K562 (cell line): ENCODE results near the gene RNF151. TPM values are rescaled to one million over a fixed set of nuclear protein-coding genes. Genes with fewer than 3 reads are reported as not detected.

ENCODE experiments used
- BCL6 ChIP-seq: fragments of 250-450 bp; sonication (Bioruptor Pico); IDR thresholded peaks from 2 replicates; pipeline ENCODE4 v1.4.0; 2020
- CEBPG ChIP-seq, 3 experiments: fragments of 200-800 bp in 1 of 3; sonication (Bioruptor generic) in 1 of 3; sonication (generic) in 1 of 3; formaldehyde crosslinking in 1 of 3; IDR thresholded peaks in 2 of 3; conservative IDR thresholded peaks in 1 of 3; 2 replicates each; pipeline versions ENCODE4 v1.6.1 to v1.8.0; 2016 to 2022; ENCODE audit warnings: missing compliant biosample characterization in 2 of 3, missing genetic modification characterization in 2 of 3, mild to moderate bottlenecking in 1 of 3, missing genetic modification reagents in 1 of 3
- CHD2 ChIP-seq: IDR thresholded peaks from 2 replicates; pipeline ENCODE4 v1.6.1; 2011; ENCODE audit warnings: low read depth, low read length
- GTF2A2 ChIP-seq: IDR thresholded peaks from 2 replicates; pipeline ENCODE4 v1.6.1; 2016; ENCODE audit warnings: mild to moderate bottlenecking, missing genetic modification characterization, missing compliant biosample characterization
- HCFC1 ChIP-seq: IDR thresholded peaks from 2 replicates; pipeline ENCODE4 v1.6.1; 2012; ENCODE audit warnings: low read depth, low read length, improper control_type of control experiment
- SIN3B ChIP-seq: fragments of 450-650 bp; IDR thresholded peaks from 2 replicates; pipeline ENCODE4 v1.6.1; 2017; ENCODE audit warnings: low read depth, mild to moderate bottlenecking, moderate library complexity
- TBP ChIP-seq: optimal IDR thresholded peaks from 2 replicates; pipeline ENCODE3; 2011; ENCODE audit warnings: low read depth, low read length, improper control_type of control experiment
- TCF7L2 ChIP-seq: fragments of 150-350 bp; IDR thresholded peaks from 2 replicates; pipeline ENCODE4 v1.6.1; 2016; ENCODE audit warnings: low read depth, mild to moderate bottlenecking, low read length, moderate library complexity
- ZNF174 ChIP-seq: fragments of 250-450 bp; sonication (Bioruptor Pico); IDR thresholded peaks from 2 replicates; pipeline ENCODE4 v1.4.0; 2020; ENCODE audit warnings: mild to moderate bottlenecking
- ZNF785 ChIP-seq: fragments of 250-450 bp; sonication (Bioruptor Pico); IDR thresholded peaks from 2 replicates; pipeline ENCODE4 v1.4.0; 2020; ENCODE audit warnings: mild to moderate bottlenecking
- polyA plus RNA-seq, 8 experiments: library from polyadenylated mRNA; depleted of rRNA in 4 of 8; stranded (reverse) in 5 of 8; unstranded in 3 of 8; fragments of >200 nt; fragmentation: Nextera tagmentation in 2 of 8; fragmentation: Illumina TruSeq in 1 of 8; extraction: Ambion mirVana in 2 of 8; extraction: Trizol in 1 of 8; gene quantifications; 2 replicates each; pipeline versions ENCODE4 v1.2.1 to v1.2.3, GENCODE V29; 2011 to 2014; ENCODE audit warnings: inconsistent platforms in 1 of 8, missing spikeins in 1 of 8
- total RNA-seq, 7 experiments: library from RNA; depleted of rRNA in 6 of 7; stranded (reverse); fragments of >200 nt in 6 of 7; fragmentation: Illumina TruSeq in 2 of 7; extraction: Trizol in 2 of 7; gene quantifications; 2 replicates each; pipeline versions ENCODE4 v1.2.1 to v1.2.3, GENCODE V29; 2011 to 2021; ENCODE audit warnings: low replicate concordance in 1 of 7
- TF ChIP-seq, protein P1 (sequence below): fragments of 150-350 bp; conservative IDR thresholded peaks from 2 replicates; pipeline ENCODE4 v1.6.1; 2014; ENCODE audit warnings: low read length
- TF ChIP-seq, protein P2 (sequence below), 2 experiments: IDR thresholded peaks in 1 of 2; conservative IDR thresholded peaks in 1 of 2; 2 replicates each; pipeline ENCODE4 v1.6.1; 2016; ENCODE audit warnings: low read depth in 2 of 2, mild to moderate bottlenecking in 1 of 2, missing compliant biosample characterization in 1 of 2, missing genetic modification characterization in 1 of 2, moderate library complexity in 1 of 2
- TF ChIP-seq, protein P3 (sequence below): fragments of 450-650 bp; IDR thresholded peaks from 2 replicates; pipeline ENCODE4 v1.6.1; 2017; ENCODE audit warnings: antibody characterized with exemption, mild to moderate bottlenecking

RNF151 gene
- total and polyA plus RNA-seq, 9 of the 15 experiments (the other 6 are each of a cell fraction or from before 2014, with no cell fraction given): not detected

DNA sequence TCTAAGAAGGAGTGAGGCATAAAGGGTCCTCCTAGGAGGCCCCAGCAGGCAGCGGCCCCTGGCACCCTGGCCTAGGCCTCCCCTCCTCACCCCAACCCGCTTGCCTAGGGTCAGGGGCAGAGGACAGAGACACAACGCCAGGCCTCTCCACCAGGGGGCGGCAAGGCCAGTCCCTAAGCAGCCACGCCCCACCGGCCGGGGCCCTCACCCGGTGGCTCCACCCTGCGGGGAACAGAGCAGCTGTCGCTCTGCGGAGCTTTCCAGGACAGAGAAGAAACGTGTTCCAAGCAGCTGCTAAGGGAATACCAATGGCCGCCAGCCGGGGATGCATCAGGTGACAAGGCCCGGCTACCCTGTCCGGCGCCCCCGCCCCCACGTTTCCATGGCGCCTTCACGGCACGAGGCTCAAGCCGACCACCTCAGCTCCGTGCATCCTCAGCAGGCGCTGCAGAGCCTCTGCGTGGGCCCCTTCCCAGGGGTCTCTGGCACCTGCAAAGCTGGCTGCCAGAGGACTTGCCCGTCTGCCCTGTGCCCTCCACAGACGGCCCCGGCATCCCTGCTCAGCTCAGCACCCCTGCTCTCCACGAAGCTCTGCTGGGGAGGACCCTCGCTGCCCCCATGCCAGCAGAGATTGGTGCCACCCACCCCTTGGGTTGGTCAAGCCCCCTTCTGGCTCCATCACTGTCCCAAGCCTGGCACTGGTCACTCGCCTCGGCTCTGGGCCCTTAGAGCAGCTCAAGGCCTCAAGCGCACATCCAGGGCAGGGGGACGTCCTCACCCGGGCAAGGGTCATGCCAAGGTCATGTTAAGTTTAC, 37.4 kb downstream of the RNF151 start (continued):
- TF ChIP-seq, protein P1, sequence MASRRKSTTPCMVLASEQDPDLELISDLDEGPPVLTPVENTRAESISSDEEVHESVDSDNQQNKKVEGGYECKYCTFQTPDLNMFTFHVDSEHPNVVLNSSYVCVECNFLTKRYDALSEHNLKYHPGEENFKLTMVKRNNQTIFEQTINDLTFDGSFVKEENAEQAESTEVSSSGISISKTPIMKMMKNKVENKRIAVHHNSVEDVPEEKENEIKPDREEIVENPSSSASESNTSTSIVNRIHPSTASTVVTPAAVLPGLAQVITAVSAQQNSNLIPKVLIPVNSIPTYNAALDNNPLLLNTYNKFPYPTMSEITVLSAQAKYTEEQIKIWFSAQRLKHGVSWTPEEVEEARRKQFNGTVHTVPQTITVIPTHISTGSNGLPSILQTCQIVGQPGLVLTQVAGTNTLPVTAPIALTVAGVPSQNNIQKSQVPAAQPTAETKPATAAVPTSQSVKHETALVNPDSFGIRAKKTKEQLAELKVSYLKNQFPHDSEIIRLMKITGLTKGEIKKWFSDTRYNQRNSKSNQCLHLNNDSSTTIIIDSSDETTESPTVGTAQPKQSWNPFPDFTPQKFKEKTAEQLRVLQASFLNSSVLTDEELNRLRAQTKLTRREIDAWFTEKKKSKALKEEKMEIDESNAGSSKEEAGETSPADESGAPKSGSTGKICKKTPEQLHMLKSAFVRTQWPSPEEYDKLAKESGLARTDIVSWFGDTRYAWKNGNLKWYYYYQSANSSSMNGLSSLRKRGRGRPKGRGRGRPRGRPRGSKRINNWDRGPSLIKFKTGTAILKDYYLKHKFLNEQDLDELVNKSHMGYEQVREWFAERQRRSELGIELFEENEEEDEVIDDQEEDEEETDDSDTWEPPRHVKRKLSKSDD: 0 out of 2 replicates have a peak, but pooled peaks have one; percentile 64
- TF ChIP-seq ZNF174 (CRISPR knock-in tag) (no peak), SIN3B (no peak), ZNF785 (CRISPR knock-in tag) (no peak), TCF7L2 (no peak), BCL6 (no peak), HCFC1 (peak; percentile 64), CEBPG (CRISPR knock-in tag; IDR thresholded peaks at IDR 0.05) (no peak), CEBPG (tag; conservative IDR thresholded peaks at IDR 0.05 in 1 of 2, IDR thresholded peaks at IDR 0.05 in 1 of 2) (no peak), TBP (peak; percentile 40), CHD2 (no peak), GTF2A2 (tag) (no peak)
- TF ChIP-seq, protein P2, sequence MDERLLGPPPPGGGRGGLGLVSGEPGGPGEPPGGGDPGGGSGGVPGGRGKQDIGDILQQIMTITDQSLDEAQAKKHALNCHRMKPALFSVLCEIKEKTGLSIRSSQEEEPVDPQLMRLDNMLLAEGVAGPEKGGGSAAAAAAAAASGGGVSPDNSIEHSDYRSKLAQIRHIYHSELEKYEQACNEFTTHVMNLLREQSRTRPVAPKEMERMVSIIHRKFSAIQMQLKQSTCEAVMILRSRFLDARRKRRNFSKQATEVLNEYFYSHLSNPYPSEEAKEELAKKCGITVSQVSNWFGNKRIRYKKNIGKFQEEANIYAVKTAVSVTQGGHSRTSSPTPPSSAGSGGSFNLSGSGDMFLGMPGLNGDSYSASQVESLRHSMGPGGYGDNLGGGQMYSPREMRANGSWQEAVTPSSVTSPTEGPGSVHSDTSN (CRISPR knock-in tag; IDR thresholded peaks at IDR 0.05; ENCODE audit: low read depth): no peak
- TF ChIP-seq, protein P2 (tag; conservative IDR thresholded peaks at IDR 0.05; ENCODE audit: low read depth): peak; percentile 25; the same call in 1 of the 2 replicates
- TF ChIP-seq, protein P3, sequence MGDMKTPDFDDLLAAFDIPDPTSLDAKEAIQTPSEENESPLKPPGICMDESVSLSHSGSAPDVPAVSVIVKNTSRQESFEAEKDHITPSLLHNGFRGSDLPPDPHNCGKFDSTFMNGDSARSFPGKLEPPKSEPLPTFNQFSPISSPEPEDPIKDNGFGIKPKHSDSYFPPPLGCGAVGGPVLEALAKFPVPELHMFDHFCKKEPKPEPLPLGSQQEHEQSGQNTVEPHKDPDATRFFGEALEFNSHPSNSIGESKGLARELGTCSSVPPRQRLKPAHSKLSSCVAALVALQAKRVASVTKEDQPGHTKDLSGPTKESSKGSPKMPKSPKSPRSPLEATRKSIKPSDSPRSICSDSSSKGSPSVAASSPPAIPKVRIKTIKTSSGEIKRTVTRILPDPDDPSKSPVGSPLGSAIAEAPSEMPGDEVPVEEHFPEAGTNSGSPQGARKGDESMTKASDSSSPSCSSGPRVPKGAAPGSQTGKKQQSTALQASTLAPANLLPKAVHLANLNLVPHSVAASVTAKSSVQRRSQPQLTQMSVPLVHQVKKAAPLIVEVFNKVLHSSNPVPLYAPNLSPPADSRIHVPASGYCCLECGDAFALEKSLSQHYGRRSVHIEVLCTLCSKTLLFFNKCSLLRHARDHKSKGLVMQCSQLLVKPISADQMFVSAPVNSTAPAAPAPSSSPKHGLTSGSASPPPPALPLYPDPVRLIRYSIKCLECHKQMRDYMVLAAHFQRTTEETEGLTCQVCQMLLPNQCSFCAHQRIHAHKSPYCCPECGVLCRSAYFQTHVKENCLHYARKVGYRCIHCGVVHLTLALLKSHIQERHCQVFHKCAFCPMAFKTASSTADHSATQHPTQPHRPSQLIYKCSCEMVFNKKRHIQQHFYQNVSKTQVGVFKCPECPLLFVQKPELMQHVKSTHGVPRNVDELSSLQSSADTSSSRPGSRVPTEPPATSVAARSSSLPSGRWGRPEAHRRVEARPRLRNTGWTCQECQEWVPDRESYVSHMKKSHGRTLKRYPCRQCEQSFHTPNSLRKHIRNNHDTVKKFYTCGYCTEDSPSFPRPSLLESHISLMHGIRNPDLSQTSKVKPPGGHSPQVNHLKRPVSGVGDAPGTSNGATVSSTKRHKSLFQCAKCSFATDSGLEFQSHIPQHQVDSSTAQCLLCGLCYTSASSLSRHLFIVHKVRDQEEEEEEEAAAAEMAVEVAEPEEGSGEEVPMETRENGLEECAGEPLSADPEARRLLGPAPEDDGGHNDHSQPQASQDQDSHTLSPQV: 0 out of 2 replicates have a peak, but pooled peaks have one; percentile 47
